ENCODE measurements around the gene CKS1B.

Gene CKS1B

GRCh38 chr1:155012026-155012546 lies 37.6 kb downstream of the CKS1B start:
- H3K4me3 ChIP-seq (replicated peaks; ENCODE audit: low read depth, low read length) = no peak overlapping the region
- no peak for DNase-seq (ENCODE audit: extremely low read depth, low read depth)
- TF ChIP-seq CTCF (IDR thresholded peaks at IDR 0.05; ENCODE audit: low read depth, low read length, missing control alignments) = no peak

- TF ChIP-seq CTCF (IDR thresholded peaks at IDR 0.05; ENCODE audit: low read depth, low read length, missing control alignments) = no peak
- no peak overlapping the region for H3K4me3 ChIP-seq (replicated peaks; ENCODE audit: low read depth, low read length)
- no peak for DNase-seq (ENCODE audit: extremely low read depth, low read depth)
Measured at GRCh38 chr1:155012776-155013602, 38.5 kb downstream of the CKS1B start.

- TF ChIP-seq CTCF (IDR thresholded peaks at IDR 0.05; ENCODE audit: low read depth, low read length, missing control alignments) = no peak
- no peak for DNase-seq (ENCODE audit: extremely low read depth, low read depth)
- no peak overlapping the region for H3K4me3 ChIP-seq (replicated peaks; ENCODE audit: low read depth, low read length)
Measured at GRCh38 chr1:155013632-155014031, 39.2 kb downstream of the CKS1B start.

GRCh38 chr1:155014709-155015508 lies 40.4 kb downstream of the CKS1B start:
- no peak for TF ChIP-seq CTCF (IDR thresholded peaks at IDR 0.05; ENCODE audit: low read depth, low read length, missing control alignments)
- H3K4me3 ChIP-seq (replicated peaks; ENCODE audit: low read depth, low read length) = no peak overlapping the region
- DNase-seq (ENCODE audit: extremely low read depth, low read depth) = no peak

GRCh38 chr1:155015527-155016230 lies 41.2 kb downstream of the CKS1B start:
- no peak for TF ChIP-seq CTCF (IDR thresholded peaks at IDR 0.05; ENCODE audit: low read depth, low read length, missing control alignments)
- no peak for DNase-seq (ENCODE audit: extremely low read depth, low read depth)
- H3K4me3 ChIP-seq (replicated peaks; ENCODE audit: low read depth, low read length) = no peak overlapping the region

- no peak for DNase-seq (ENCODE audit: extremely low read depth, low read depth)
- no peak for TF ChIP-seq CTCF (IDR thresholded peaks at IDR 0.05; ENCODE audit: low read depth, low read length, missing control alignments)
- H3K4me3 ChIP-seq (replicated peaks; ENCODE audit: low read depth, low read length) = no peak overlapping the region
Measured at GRCh38 chr1:155016231-155016831, 41.9 kb downstream of the CKS1B start.

Measured in HFF-Myc (cell line).